Ovary (tissue), 3 donors: Measurements from ENCODE around the gene CEBPZOS.

Experiments
- CTCF ChIP-seq, 3 donors: fragments of 450-650 bp in 2 of 3; fragments of 200-600 bp in 1 of 3; IDR thresholded peaks; one replicate each; pipeline versions ENCODE4 v1.5.1 to v1.8.0; 2016 to 2022; ENCODE audit warnings: antibody characterized with exemption in 3 of 3, mild to moderate bottlenecking in 1 of 3
- POLR2A ChIP-seq: fragments of 450-650 bp; IDR thresholded peaks from one replicate; pipeline ENCODE4 v1.6.1; 2017; ENCODE audit warnings: antibody characterized with exemption, mild to moderate bottlenecking, moderate library complexity
- donor health status: DM: no; HTN: no; CAD: no.

GRCh38 chr2:37219046-37219445, 22.8 kb downstream of the CEBPZOS start:
- TF ChIP-seq CTCF (IDR thresholded peaks at IDR 0.05) (no peak), POLR2A (no peak)
